Measurements from ENCODE around the gene PRRC1.
A peak's percentile ranks its signal among the peaks of the same experiment; 100 is the strongest.

PRRC1 gene

DNA sequence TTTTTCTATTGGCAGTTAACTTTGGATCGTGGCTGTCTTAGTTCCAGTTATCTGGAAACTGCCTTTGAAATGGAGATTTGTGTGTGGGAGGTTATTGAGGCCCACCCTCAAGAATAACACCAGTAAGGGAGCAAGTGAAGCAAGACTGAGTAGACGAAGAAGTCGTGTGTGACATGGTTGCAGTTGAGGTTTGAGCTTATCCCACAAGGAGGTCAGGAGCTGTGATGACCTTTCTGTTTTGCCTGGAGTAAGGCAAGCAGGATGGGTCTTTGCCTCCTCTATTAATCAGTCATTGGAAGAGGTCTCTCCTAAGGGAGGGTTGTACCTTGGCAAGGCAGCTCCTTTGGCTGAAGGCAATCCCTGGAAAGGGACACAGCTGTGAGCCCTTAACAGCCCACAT, 81.9 kb downstream of the PRRC1 start:
- H3K27ac ChIP-seq (ENCODE audit: extremely low read depth, low read depth, low read length) = no peak overlapping the region
- TF ChIP-seq HIC1 (tag by site-specific recombination; IDR thresholded peaks at IDR 0.05) (no peak), ZFHX2 (tag by site-specific recombination; conservative IDR thresholded peaks at IDR 0.05) (0 out of 2 replicates have a peak, but pooled peaks have one; percentile 15)
- no peaks in the 10 kb centered on the region for H3K4me1 ChIP-seq (ENCODE audit: control insufficient read depth, insufficient read depth, low read length)
- H3K9me3 ChIP-seq (ENCODE audit: control insufficient read depth, insufficient read depth, low read depth, low read length) = no peaks in the 10 kb centered on the region
- no peaks in the 10 kb centered on the region for H3K36me3 ChIP-seq (ENCODE audit: control insufficient read depth in 2 of 2, insufficient read depth in 1 of 2, low read length in 2 of 2)
- no peak overlapping the region for H3K4me3 ChIP-seq (ENCODE audit: low read depth, low read length)
- ChIA-PET POLR2A (no interaction called here), CTCF (interaction anchor here (0.6 kb wide), 1 partner anchor 157 kb away, joined by 4 read pairs; no protein-coding TSS in a partner anchor)

- H3K9me3 ChIP-seq (ENCODE audit: control insufficient read depth, insufficient read depth, low read depth, low read length) = no peaks in the 10 kb centered on the region
- no peak overlapping the region for H3K27ac ChIP-seq (ENCODE audit: extremely low read depth, low read depth, low read length)
- ChIA-PET CTCF (no interaction called here), POLR2A (no interaction called here)
- no peak for TF ChIP-seq RBAK (tag by site-specific recombination; IDR thresholded peaks at IDR 0.05)
- no peaks in the 10 kb centered on the region for H3K36me3 ChIP-seq (ENCODE audit: control insufficient read depth in 2 of 2, insufficient read depth in 1 of 2, low read length in 2 of 2)
- H3K4me3 ChIP-seq (ENCODE audit: low read depth, low read length) = no peak overlapping the region
- H3K4me1 ChIP-seq (ENCODE audit: control insufficient read depth, insufficient read depth, low read length) = no peaks in the 10 kb centered on the region
These were observed 82.4 kb downstream of the PRRC1 start for GRCh38 chr5:127599847-127600246.

DNA sequence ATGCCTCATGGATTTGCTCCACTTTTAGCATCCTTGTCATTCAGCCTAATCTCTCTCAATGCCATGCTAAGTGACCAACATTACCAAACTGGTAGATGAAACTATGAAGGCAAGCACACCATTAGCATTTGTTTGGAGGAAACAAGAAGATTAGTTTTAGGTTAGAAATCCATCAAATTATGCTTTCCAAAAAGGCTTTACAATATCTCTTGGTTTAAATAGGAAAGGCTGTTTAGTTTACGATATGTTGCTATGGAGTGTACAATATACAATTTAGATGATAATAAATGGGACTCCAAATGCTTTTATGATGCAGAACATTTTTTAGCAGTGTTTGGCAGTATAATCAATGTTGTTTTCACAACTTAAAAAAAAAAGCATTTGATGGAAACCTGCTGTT, 83.7 kb downstream of the PRRC1 start:
- no peaks in the 10 kb centered on the region for H3K9me3 ChIP-seq (ENCODE audit: control insufficient read depth, insufficient read depth, low read depth, low read length)
- H3K4me3 ChIP-seq (ENCODE audit: low read depth, low read length) = no peak overlapping the region
- no peaks in the 10 kb centered on the region for H3K36me3 ChIP-seq (ENCODE audit: control insufficient read depth in 2 of 2, insufficient read depth in 1 of 2, low read length in 2 of 2)
- H3K4me1 ChIP-seq (ENCODE audit: control insufficient read depth, insufficient read depth, low read length) = no peaks in the 10 kb centered on the region
- POLR2A ChIA-PET = no interaction called here
- CTCF ChIA-PET = no interaction called here
- TF ChIP-seq ZNF280D (tag by site-specific recombination; IDR thresholded peaks at IDR 0.05) = no peak
- TF ChIP-seq ZFP37 (tag by site-specific recombination; IDR thresholded peaks at IDR 0.05) = no peak
- TF ChIP-seq, protein P1, sequence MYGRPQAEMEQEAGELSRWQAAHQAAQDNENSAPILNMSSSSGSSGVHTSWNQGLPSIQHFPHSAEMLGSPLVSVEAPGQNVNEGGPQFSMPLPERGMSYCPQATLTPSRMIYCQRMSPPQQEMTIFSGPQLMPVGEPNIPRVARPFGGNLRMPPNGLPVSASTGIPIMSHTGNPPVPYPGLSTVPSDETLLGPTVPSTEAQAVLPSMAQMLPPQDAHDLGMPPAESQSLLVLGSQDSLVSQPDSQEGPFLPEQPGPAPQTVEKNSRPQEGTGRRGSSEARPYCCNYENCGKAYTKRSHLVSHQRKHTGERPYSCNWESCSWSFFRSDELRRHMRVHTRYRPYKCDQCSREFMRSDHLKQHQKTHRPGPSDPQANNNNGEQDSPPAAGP (tag by site-specific recombination; IDR thresholded peaks at IDR 0.05) = no peak
- no peak for TF ChIP-seq OSR2 (tag by site-specific recombination; IDR thresholded peaks at IDR 0.05)
- no peak for TF ChIP-seq ZNF529 (tag by site-specific recombination; IDR thresholded peaks at IDR 0.05; ENCODE audit: insufficient replicate concordance)
- TF ChIP-seq, protein P2, sequence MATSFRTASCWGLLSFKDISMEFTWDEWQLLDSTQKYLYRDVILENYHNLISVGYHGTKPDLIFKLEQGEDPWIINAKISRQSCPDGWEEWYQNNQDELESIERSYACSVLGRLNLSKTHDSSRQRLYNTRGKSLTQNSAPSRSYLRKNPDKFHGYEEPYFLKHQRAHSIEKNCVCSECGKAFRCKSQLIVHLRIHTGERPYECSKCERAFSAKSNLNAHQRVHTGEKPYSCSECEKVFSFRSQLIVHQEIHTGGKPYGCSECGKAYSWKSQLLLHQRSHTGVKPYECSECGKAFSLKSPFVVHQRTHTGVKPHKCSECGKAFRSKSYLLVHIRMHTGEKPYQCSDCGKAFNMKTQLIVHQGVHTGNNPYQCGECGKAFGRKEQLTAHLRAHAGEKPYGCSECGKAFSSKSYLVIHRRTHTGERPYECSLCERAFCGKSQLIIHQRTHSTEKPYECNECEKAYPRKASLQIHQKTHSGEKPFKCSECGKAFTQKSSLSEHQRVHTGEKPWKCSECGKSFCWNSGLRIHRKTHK (tag by site-specific recombination; IDR thresholded peaks at IDR 0.05) = no peak
- no peak for TF ChIP-seq ZNF174 (tag by site-specific recombination; IDR thresholded peaks at IDR 0.05)
- no peak for TF ChIP-seq KLF7 (tag by site-specific recombination; IDR thresholded peaks at IDR 0.05; ENCODE audit: borderline replicate concordance)
- TF ChIP-seq ZNF488 (tag by site-specific recombination; IDR thresholded peaks at IDR 0.05) = no peak
- TF ChIP-seq, protein P3, sequence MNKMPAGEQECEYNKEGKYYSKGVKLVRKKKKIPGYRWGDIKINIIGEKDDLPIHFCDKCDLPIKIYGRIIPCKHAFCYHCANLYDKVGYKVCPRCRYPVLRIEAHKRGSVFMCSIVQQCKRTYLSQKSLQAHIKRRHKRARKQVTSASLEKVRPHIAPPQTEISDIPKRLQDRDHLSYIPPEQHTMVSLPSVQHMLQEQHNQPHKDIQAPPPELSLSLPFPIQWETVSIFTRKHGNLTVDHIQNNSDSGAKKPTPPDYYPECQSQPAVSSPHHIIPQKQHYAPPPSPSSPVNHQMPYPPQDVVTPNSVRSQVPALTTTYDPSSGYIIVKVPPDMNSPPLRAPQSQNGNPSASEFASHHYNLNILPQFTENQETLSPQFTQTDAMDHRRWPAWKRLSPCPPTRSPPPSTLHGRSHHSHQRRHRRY (tag by site-specific recombination; IDR thresholded peaks at IDR 0.05) = no peak
- no peak for TF ChIP-seq ZSCAN18 (tag by site-specific recombination; IDR thresholded peaks at IDR 0.05)
- no peak for TF ChIP-seq ZNF701 (tag by site-specific recombination; IDR thresholded peaks at IDR 0.05)
- H3K27ac ChIP-seq (ENCODE audit: extremely low read depth, low read depth, low read length) = no peak overlapping the region
